GM12878 (cell line): Measurements from ENCODE around the gene ELOVL5.

Experiments used
- CHD1 ChIP-seq: IDR thresholded peaks from 2 replicates; pipeline ENCODE4 v1.6.1; 2012; ENCODE audit warnings: low read depth, low read length, improper control_type of control experiment
- CTCF ChIP-seq, 3 experiments: IDR thresholded peaks in 2 of 3; conservative IDR thresholded peaks in 1 of 3; 2 replicates each; pipeline ENCODE4 v1.5.1; 2011; ENCODE audit warnings: low read depth in 3 of 3, low read length in 3 of 3, mild to moderate bottlenecking in 3 of 3, control low read depth in 2 of 3, moderate library complexity in 2 of 3, inconsistent platforms in 1 of 3, mixed read lengths in 1 of 3; ENCODE audit not compliant: control insufficient read depth in 2 of 3, insufficient read depth in 1 of 3; ENCODE audit errors: extremely low read depth in 1 of 3
- EGR1 ChIP-seq, 2 experiments: IDR thresholded peaks; 1 replicate in 1 of 2; 2 replicates in 1 of 2; pipeline ENCODE4 v1.6.1; 2011 to 2012; ENCODE audit warnings: low read depth in 2 of 2, low read length in 2 of 2, borderline replicate concordance in 1 of 2, mild to moderate bottlenecking in 1 of 2, moderate library complexity in 1 of 2
- ESRRA ChIP-seq: IDR thresholded peaks from 2 replicates; pipeline ENCODE4 v1.6.1; 2012; ENCODE audit warnings: mild to moderate bottlenecking, low read length, improper control_type of control experiment
- NBN ChIP-seq: fragments of 450-650 bp; IDR thresholded peaks from 2 replicates; pipeline ENCODE4 v1.6.1; 2016
- NR2F1 ChIP-seq: fragments of 450-650 bp; conservative IDR thresholded peaks from 2 replicates; pipeline ENCODE4 v1.6.1; 2017; ENCODE audit warnings: mild to moderate bottlenecking
- PBX3 ChIP-seq: IDR thresholded peaks from 2 replicates; pipeline ENCODE4 v1.6.1; 2011; ENCODE audit warnings: mild to moderate bottlenecking, low read depth, low read length, moderate library complexity; ENCODE audit not compliant: insufficient replicate concordance
- POLR2A ChIP-seq: IDR thresholded peaks from 2 replicates; pipeline ENCODE4 v1.6.1; 2011; ENCODE audit warnings: low read depth, mild to moderate bottlenecking, low read length
- POLR2AphosphoS5 ChIP-seq: IDR thresholded peaks from 2 replicates; pipeline ENCODE4 v1.6.1; 2011; ENCODE audit warnings: mild to moderate bottlenecking, low read length, inconsistent platforms
- PRDM15 ChIP-seq: fragments of 450-650 bp; formaldehyde crosslinking; IDR thresholded peaks from 2 replicates; pipeline ENCODE4 v1.4.0; 2020; ENCODE audit warnings: mild to moderate bottlenecking, moderate library complexity
- RCOR1 ChIP-seq: conservative IDR thresholded peaks from 2 replicates; pipeline ENCODE4 v1.6.1; 2012; ENCODE audit warnings: low read depth, low read length, improper control_type of control experiment
- YBX1 ChIP-seq: fragments of 450-650 bp; IDR thresholded peaks from 2 replicates; pipeline ENCODE4 v1.6.1; 2016; ENCODE audit warnings: antibody characterized with exemption
- ZNF207 ChIP-seq: fragments of 450-650 bp; IDR thresholded peaks from 2 replicates; pipeline ENCODE4 v1.6.1; 2014; ENCODE audit warnings: antibody characterized with exemption, mild to moderate bottlenecking, borderline replicate concordance
- ZNF24 ChIP-seq: fragments of 450-650 bp; IDR thresholded peaks from 2 replicates; pipeline ENCODE4 v1.6.1; 2017; ENCODE audit warnings: antibody characterized with exemption, mild to moderate bottlenecking

GRCh38 chr6:53328375-53328774, 20.4 kb downstream of the ELOVL5 start:
- TF ChIP-seq POLR2AphosphoS5 = no peak
- no peak for TF ChIP-seq NR2F1
- no peak for TF ChIP-seq RCOR1
- no peak for TF ChIP-seq PRDM15 (CRISPR knock-in tag)
- no peak for TF ChIP-seq CTCF (IDR thresholded peaks at IDR 0.05 in 2 of 3, conservative IDR thresholded peaks at IDR 0.05 in 1 of 3; ENCODE audit: control insufficient read depth in 2 of 3, extremely low read depth in 1 of 3, insufficient read depth in 1 of 3, low read depth in 3 of 3, low read length in 3 of 3)
- no peak for TF ChIP-seq PBX3
- TF ChIP-seq YBX1 = no peak
- no peak for TF ChIP-seq CHD1
- no peak for TF ChIP-seq POLR2A
- TF ChIP-seq EGR1 (IDR thresholded peaks at IDR 0.05; ENCODE audit: borderline replicate concordance in 1 of 2, low read depth in 2 of 2, low read length in 2 of 2) = no peak
- no peak for TF ChIP-seq NBN
- no peak for TF ChIP-seq ZNF24
- TF ChIP-seq ZNF207 = no peak
- no peak for TF ChIP-seq ESRRA
